ENCODE measurements around the gene SPRED1.

The SPRED1 gene

GRCh38 chr15:38281031-38281430, 28.4 kb downstream of the SPRED1 start:
- no peak for DNase-seq (ENCODE audit: low read depth, low spot score)

GRCh38 chr15:38283010-38283409, 30.4 kb downstream of the SPRED1 start:
- no peak for DNase-seq (ENCODE audit: low read depth, low spot score)

GRCh38 chr15:38285456-38285855, 32.8 kb downstream of the SPRED1 start:
- no peak for DNase-seq (ENCODE audit: low read depth, low spot score)

- no peak for DNase-seq (ENCODE audit: low read depth, low spot score)
Observed at GRCh38 chr15:38294126-38294525, 41.5 kb downstream of the SPRED1 start.

GRCh38 chr15:38297623-38298388, 45.2 kb downstream of the SPRED1 start:
- DNase-seq (ENCODE audit: low read depth, low spot score): peak; percentile 21

GRCh38 chr15:38299216-38299615, 46.6 kb downstream of the SPRED1 start:
- no peak for DNase-seq (ENCODE audit: low read depth, low spot score)

GRCh38 chr15:38300395-38300794, 47.8 kb downstream of the SPRED1 start:
- no peak for DNase-seq (ENCODE audit: low read depth, low spot score)

- no peak for DNase-seq (ENCODE audit: low read depth, low spot score)
Observed at GRCh38 chr15:38304481-38304880, 51.8 kb downstream of the SPRED1 start.

- no peak for DNase-seq (ENCODE audit: low read depth, low spot score)
Observed at GRCh38 chr15:38307251-38307650, 54.6 kb downstream of the SPRED1 start.

GRCh38 chr15:38307861-38308641, 55.4 kb downstream of the SPRED1 start:
- no peak for DNase-seq (ENCODE audit: low read depth, low spot score)

- DNase-seq (ENCODE audit: low read depth, low spot score): no peak
Observed at GRCh38 chr15:38308797-38309196, 56.2 kb downstream of the SPRED1 start.

- no peak for DNase-seq (ENCODE audit: low read depth, low spot score)
Observed at GRCh38 chr15:38312190-38312589, 59.6 kb downstream of the SPRED1 start.

GRCh38 chr15:38316311-38316710, 63.7 kb downstream of the SPRED1 start:
- no peak for DNase-seq (ENCODE audit: low read depth, low spot score)

- no peak for DNase-seq (ENCODE audit: low read depth, low spot score)
Observed at GRCh38 chr15:38320181-38320580, 67.5 kb downstream of the SPRED1 start.

- DNase-seq (ENCODE audit: low read depth, low spot score): no peak
Observed at GRCh38 chr15:38320866-38321265, 68.2 kb downstream of the SPRED1 start.

GRCh38 chr15:38323895-38324294, 71.3 kb downstream of the SPRED1 start:
- no peak for DNase-seq (ENCODE audit: low read depth, low spot score)

GRCh38 chr15:38324939-38325647, 72.5 kb downstream of the SPRED1 start:
- DNase-seq (ENCODE audit: low read depth, low spot score): no peak

GRCh38 chr15:38325648-38325990, 73.0 kb downstream of the SPRED1 start:
- no peak for DNase-seq (ENCODE audit: low read depth, low spot score)

GRCh38 chr15:38332711-38333110, 80.1 kb downstream of the SPRED1 start:
- no peak for DNase-seq (ENCODE audit: low read depth, low spot score)

GRCh38 chr15:38335116-38335515, 82.5 kb downstream of the SPRED1 start:
- no peak for DNase-seq (ENCODE audit: low read depth, low spot score)

GRCh38 chr15:38344351-38344750, 91.7 kb downstream of the SPRED1 start:
- no peak for DNase-seq (ENCODE audit: low read depth, low spot score)

- DNase-seq (ENCODE audit: low read depth, low spot score): no peak
Observed at GRCh38 chr15:38349251-38349650, 96.6 kb downstream of the SPRED1 start.

- no peak for DNase-seq (ENCODE audit: low read depth, low spot score)
Observed at GRCh38 chr15:38351466-38351865, 98.8 kb downstream of the SPRED1 start.

All from smooth muscle cell of the brain vasculature (primary cell).